Thoracic aorta endothelial cell (primary cell): ENCODE data around the gene TMED7. TPM values are rescaled to one million over a fixed set of nuclear protein-coding genes. Genes with fewer than 3 reads are reported as not detected.

Experiments
- total RNA-seq: library from RNA; depleted of rRNA; stranded (reverse); fragments of >200 nt; gene quantifications from 2 replicates; pipeline ENCODE4 v1.2.3, GENCODE V29; 2012

Gene TMED7
- total RNA-seq: 195 and 213 TPM in 2 replicates

GRCh38 chr5:115625579-115626444, at the start of gene TMED7:
TMED7 (minus strand) TSS chr5:115626036; CDS start chr5:115625792, 244 bp downstream.

GRCh38 chr5:115601701-115602590, 23.9 kb downstream of the TMED7 start, which contains the start of gene TICAM2:
TICAM2 (minus strand) TSS chr5:115602479; CDS start chr5:115581256, 21,223 bp downstream.

Other genes starting within 250 kb of the TMED7 start
- gene FEM1C, start 81.3 kb downstream of the TMED7 start, total RNA-seq: 29.9 and 34.0 TPM in 2 replicates
- 1.7 and 3.4 TPM in 2 replicates for gene TICAM2, start 23.6 kb downstream of the TMED7 start, total RNA-seq
- gene CDO1, start 190.6 kb upstream of the TMED7 start, total RNA-seq: 1.5 and 3.5 TPM in 2 replicates
- 77.8 and 81.9 TPM in 2 replicates for gene ATG12, start 215.5 kb upstream of the TMED7 start, total RNA-seq
- gene AP3S1, start 215.9 kb upstream of the TMED7 start, total RNA-seq: 103 and 132 TPM in 2 replicates